Stimulated activated naive CD8-positive, alpha-beta T cell treated with anti-CD3 and anti-CD28 coated beads, Interleukin-15, Interleukin-2, amounts not matched to agents 100 ng/mL and 50 ng/mL, for 24 hours (primary cell): ENCODE measurements around the gene ABCA7.

Experiments used
- H3K27ac Mint-ChIP-seq: one replicate; pipeline ENCODE4 v1.8.0; 2021; ENCODE audit warnings: mild to moderate bottlenecking, mixed read lengths
- H3K27me3 Mint-ChIP-seq: one replicate; pipeline ENCODE4 v1.8.0; 2021; ENCODE audit warnings: mixed read lengths
- H3K36me3 Mint-ChIP-seq: one replicate; pipeline ENCODE4 v1.8.0; 2021; ENCODE audit warnings: low read depth, mixed read lengths
- H3K4me1 Mint-ChIP-seq: one replicate; pipeline ENCODE4 v1.8.0; 2021; ENCODE audit warnings: low read depth, mixed read lengths
- H3K4me3 Mint-ChIP-seq: one replicate; pipeline ENCODE4 v1.8.0; 2021; ENCODE audit warnings: mild to moderate bottlenecking, mixed read lengths
- H3K9me3 Mint-ChIP-seq: one replicate; pipeline ENCODE4 v1.8.0; 2021; ENCODE audit warnings: mixed read lengths

Gene ABCA7

GRCh38 chr19:1102407-1103131 is 62.7 kb downstream of the ABCA7 start:
- Mint-ChIP-seq H3K27me3 (no peaks in the 10 kb centered on the region), H3K36me3 (no peaks in the 10 kb centered on the region)

GRCh38 chr19:1103132-1103707 is 63.3 kb downstream of the ABCA7 start:
- no peaks in the 10 kb centered on the region for H3K9me3 Mint-ChIP-seq
- no peaks in the 10 kb centered on the region for H3K36me3 Mint-ChIP-seq
- H3K27ac Mint-ChIP-seq = peak overlapping the region; percentile 89
- no peaks in the 10 kb centered on the region for H3K27me3 Mint-ChIP-seq
- H3K4me3 Mint-ChIP-seq = peak overlapping the region; percentile 61
- H3K4me1 Mint-ChIP-seq = peaks cover 51% of the 10 kb centered on the region

More at GRCh38 chr19:1102407-1103131, 62.7 kb downstream of the ABCA7 start:
- peak overlapping the region; percentile 89 for H3K27ac Mint-ChIP-seq
- peak overlapping the region; percentile 61 for H3K4me3 Mint-ChIP-seq
- peaks cover 55% of the 10 kb centered on the region for H3K4me1 Mint-ChIP-seq
- no peaks in the 10 kb centered on the region for H3K9me3 Mint-ChIP-seq

- Mint-ChIP-seq H3K27ac (peak within 1 kb of the TSS; percentile 89), H3K9me3 (no peaks in the 10 kb centered on the region), H3K27me3 (no peaks in the 10 kb centered on the region), H3K36me3 (no peaks in the 10 kb centered on the region), H3K4me3 (peak within 1 kb of the TSS; percentile 76), H3K4me1 (peaks cover 48% of the 10 kb centered on the region)
Observed at GRCh38 chr19:1103708-1104310, 63.9 kb downstream of the ABCA7 start, which contains the start of gene GPX4. Gene GPX4 (plus strand): TSS chr19:1103994. CDS start chr19:1104044, 50 bp downstream.

- Mint-ChIP-seq H3K27me3 (no peaks in the 10 kb centered on the region), H3K9me3 (no peaks in the 10 kb centered on the region), H3K36me3 (no peaks in the 10 kb centered on the region), H3K27ac (no peak overlapping the region), H3K4me1 (peaks cover 41% of the 10 kb centered on the region), H3K4me3 (peak overlapping the region; percentile 76)
Observed at GRCh38 chr19:1104311-1105007, 64.6 kb downstream of the ABCA7 start.

- no peaks in the 10 kb centered on the region for H3K9me3 Mint-ChIP-seq
- peak overlapping the region; percentile 76 for H3K4me3 Mint-ChIP-seq
- H3K4me1 Mint-ChIP-seq = peaks cover 33% of the 10 kb centered on the region
- H3K27me3 Mint-ChIP-seq = no peaks in the 10 kb centered on the region
- no peak overlapping the region for H3K27ac Mint-ChIP-seq
- no peaks in the 10 kb centered on the region for H3K36me3 Mint-ChIP-seq
Observed at GRCh38 chr19:1105008-1105872, 65.3 kb downstream of the ABCA7 start.

GRCh38 chr19:1105873-1106840 is 66.2 kb downstream of the ABCA7 start:
- H3K9me3 Mint-ChIP-seq = no peaks in the 10 kb centered on the region
- peak overlapping the region; percentile 35 for H3K4me3 Mint-ChIP-seq
- no peaks in the 10 kb centered on the region for H3K27me3 Mint-ChIP-seq
- peaks cover 26% of the 10 kb centered on the region for H3K4me1 Mint-ChIP-seq
- H3K27ac Mint-ChIP-seq = no peak overlapping the region
- no peaks in the 10 kb centered on the region for H3K36me3 Mint-ChIP-seq

- peaks cover 17% of the 10 kb centered on the region for H3K4me1 Mint-ChIP-seq
- H3K36me3 Mint-ChIP-seq = no peaks in the 10 kb centered on the region
- no peak overlapping the region for H3K4me3 Mint-ChIP-seq
- H3K9me3 Mint-ChIP-seq = no peaks in the 10 kb centered on the region
- no peak overlapping the region for H3K27ac Mint-ChIP-seq
- H3K27me3 Mint-ChIP-seq = no peaks in the 10 kb centered on the region
Observed at GRCh38 chr19:1106841-1107660, 67.1 kb downstream of the ABCA7 start.

GRCh38 chr19:1107661-1108261 is 67.9 kb downstream of the ABCA7 start:
- Mint-ChIP-seq H3K27ac (no peak overlapping the region), H3K27me3 (no peaks in the 10 kb centered on the region), H3K4me1 (peaks cover 10% of the 10 kb centered on the region), H3K4me3 (no peak overlapping the region), H3K36me3 (no peaks in the 10 kb centered on the region), H3K9me3 (no peaks in the 10 kb centered on the region)

- H3K4me1 Mint-ChIP-seq = peaks cover 2% of the 10 kb centered on the region
- H3K4me3 Mint-ChIP-seq = no peak overlapping the region
- no peak overlapping the region for H3K27ac Mint-ChIP-seq
- H3K9me3 Mint-ChIP-seq = no peaks in the 10 kb centered on the region
- no peaks in the 10 kb centered on the region for H3K36me3 Mint-ChIP-seq
- no peaks in the 10 kb centered on the region for H3K27me3 Mint-ChIP-seq
Observed at GRCh38 chr19:1108291-1109031, 68.6 kb downstream of the ABCA7 start.

- no peaks in the 10 kb centered on the region for H3K36me3 Mint-ChIP-seq
- no peaks in the 10 kb centered on the region for H3K27me3 Mint-ChIP-seq
Observed at GRCh38 chr19:1109032-1109551, 69.2 kb downstream of the ABCA7 start.

GRCh38 chr19:1109697-1110671 is 70.1 kb downstream of the ABCA7 start:
- Mint-ChIP-seq H3K4me1 (no peaks in the 10 kb centered on the region), H3K4me3 (no peak overlapping the region), H3K9me3 (no peaks in the 10 kb centered on the region), H3K27ac (no peak overlapping the region), H3K36me3 (no peaks in the 10 kb centered on the region), H3K27me3 (no peaks in the 10 kb centered on the region)

More at GRCh38 chr19:1109032-1109551, 69.2 kb downstream of the ABCA7 start:
- H3K4me1 Mint-ChIP-seq = no peaks in the 10 kb centered on the region
- H3K9me3 Mint-ChIP-seq = no peaks in the 10 kb centered on the region
- H3K27ac Mint-ChIP-seq = no peak overlapping the region
- no peak overlapping the region for H3K4me3 Mint-ChIP-seq
